ENCODE data around the gene SLC22A23. TPM values are rescaled to one million over a fixed set of nuclear protein-coding genes. Genes with fewer than 3 reads are reported as not detected.
A peak's percentile ranks its signal among the peaks of the same experiment; 100 is the strongest.

SLC22A23 gene
- total and polyA plus RNA-seq, 2 of the 4 experiments (the other 2 are of a cell fraction), result 0.72 to 1.6 TPM

- no peaks in the 10 kb centered on the region for H4K20me1 ChIP-seq (ENCODE audit: insufficient read depth, low read length)
- ChIA-PET CTCF (interaction anchor here (0.6 to 1.0 kb wide), 2 partner anchors 10 to 122 kb away, joined by 3 to 4 read pairs; no protein-coding TSS in a partner anchor), POLR2A (ENCODE audit: unreplicated experiment) (no interaction called here)
- dilution Hi-C loops (cut with HindIII; ENCODE audit: low sequenced_read_pairs, unreplicated experiment), result no loop called here
- H4K8ac ChIP-seq (ENCODE audit: low read depth in 2 of 2, low read length in 2 of 2), result no peak overlapping the region
- H2BK15ac ChIP-seq (ENCODE audit: low read depth, low read length), result no peak overlapping the region
- WGBS, 2 experiments (ENCODE audit: extremely low coverage in 2 of 2, insufficient read length in 1 of 2), result no CpG with 5 or more reads among the region's 2 CpGs
- peaks cover 28% of the 10 kb centered on the region for H3K27me3 ChIP-seq (ENCODE audit: control insufficient read depth, insufficient read depth, low read length)
- H2AK9ac ChIP-seq (replicated peaks; ENCODE audit: low read depth, low read length, poor library complexity), result no peak overlapping the region
- no peak for TF ChIP-seq CTCF (conservative IDR thresholded peaks at IDR 0.05; ENCODE audit: low read depth, low read length)
- no peak for TF ChIP-seq FOS (IDR thresholded peaks at IDR 0.05; ENCODE audit: low read depth, low read length)
- no peak for TF ChIP-seq CHD1 (IDR thresholded peaks at IDR 0.05; ENCODE audit: low read depth, low read length)
- TF ChIP-seq MXI1 (IDR thresholded peaks at IDR 0.05; ENCODE audit: borderline replicate concordance, low read depth, low read length), result no peak
- TF ChIP-seq POLR2A (IDR thresholded peaks at IDR 0.05; ENCODE audit: low read depth, low read length), result no peak
- no peak for TF ChIP-seq USF2 (IDR thresholded peaks at IDR 0.05; ENCODE audit: low read depth, low read length)
- TF ChIP-seq MAZ (IDR thresholded peaks at IDR 0.05; ENCODE audit: borderline replicate concordance, low read depth, low read length), result no peak
- TF ChIP-seq RFX5 (IDR thresholded peaks at IDR 0.05; ENCODE audit: low read depth, low read length), result no peak
- no peak for TF ChIP-seq SMC3 (IDR thresholded peaks at IDR 0.05; ENCODE audit: low read depth, low read length)
- H3K9me1 ChIP-seq (ENCODE audit: insufficient read depth, low read length), result no peaks in the 10 kb centered on the region
- H2AFZ ChIP-seq (replicated peaks; ENCODE audit: low read length, poor library complexity), result no peak overlapping the region
- no peak for DNase-seq
- H2BK5ac ChIP-seq (ENCODE audit: low read depth, low read length, poor library complexity, severe bottlenecking), result no peak overlapping the region
- no peak overlapping the region for H3K4me2 ChIP-seq (ENCODE audit: low read depth, low read length)
- no peak overlapping the region for H3K4me3 ChIP-seq (ENCODE audit: insufficient read depth, low read depth, low read length)
- no peak overlapping the region for H3K18ac ChIP-seq (ENCODE audit: low read depth, low read length)
- BruUV-seq (replicated peaks), result no TSS peak
- H3K36me3 ChIP-seq (ENCODE audit: control insufficient read depth, insufficient read depth, low read length), result no peaks in the 10 kb centered on the region
- no peak for ATAC-seq (ENCODE audit: low read depth)
- H3K23ac ChIP-seq (ENCODE audit: low read depth, low read length), result no peak overlapping the region
- H4K91ac ChIP-seq (ENCODE audit: insufficient read depth, low read depth, low read length), result no peak overlapping the region
- H4K5ac ChIP-seq (ENCODE audit: low read depth, low read length), result no peak overlapping the region
- peak overlapping the region; percentile 51; the same call in 1 of the 2 replicates for H3K14ac ChIP-seq (replicated peaks; ENCODE audit: low read depth, low read length)
- H3K27ac ChIP-seq (ENCODE audit: insufficient read depth, low read length), result no peak overlapping the region
- H3K56ac ChIP-seq (ENCODE audit: extremely low read depth, insufficient read depth, low read length), result no peak overlapping the region
- no peaks in the 10 kb centered on the region for H3K4me1 ChIP-seq (ENCODE audit: control insufficient read depth, insufficient read depth, low read length)
- no peak overlapping the region; the same call in 1 of the 2 replicates for H2BK20ac ChIP-seq (ENCODE audit: low read depth, low read length)
- no peak overlapping the region for H3K4ac ChIP-seq (ENCODE audit: low read depth, low read length)
- H2AK5ac ChIP-seq (ENCODE audit: low read depth, low read length), result no peak overlapping the region
- H3K9me3 ChIP-seq (ENCODE audit: control insufficient read depth, insufficient read depth, low read length), result peaks cover 17% of the 10 kb centered on the region
- intact Hi-C loops (cut with micrococcal nuclease), result no loop called here
- H3K79me1 ChIP-seq (ENCODE audit: low read depth in 1 of 2, low read length in 2 of 2), result no peaks in the 10 kb centered on the region
- in situ Hi-C loops (cut with MboI; ENCODE audit: low sequenced_read_pairs), result no loop called here
- no peak overlapping the region for H2BK120ac ChIP-seq (ENCODE audit: low read depth, low read length)
- no peak overlapping the region for H3K9ac ChIP-seq (ENCODE audit: low read depth, low read length)
These were observed 26.8 kb upstream of the SLC22A23 start for GRCh38 chr6:3483675-3484074.
